ENCODE results near the gene CCDC69.

- TF ChIP-seq, protein P1, sequence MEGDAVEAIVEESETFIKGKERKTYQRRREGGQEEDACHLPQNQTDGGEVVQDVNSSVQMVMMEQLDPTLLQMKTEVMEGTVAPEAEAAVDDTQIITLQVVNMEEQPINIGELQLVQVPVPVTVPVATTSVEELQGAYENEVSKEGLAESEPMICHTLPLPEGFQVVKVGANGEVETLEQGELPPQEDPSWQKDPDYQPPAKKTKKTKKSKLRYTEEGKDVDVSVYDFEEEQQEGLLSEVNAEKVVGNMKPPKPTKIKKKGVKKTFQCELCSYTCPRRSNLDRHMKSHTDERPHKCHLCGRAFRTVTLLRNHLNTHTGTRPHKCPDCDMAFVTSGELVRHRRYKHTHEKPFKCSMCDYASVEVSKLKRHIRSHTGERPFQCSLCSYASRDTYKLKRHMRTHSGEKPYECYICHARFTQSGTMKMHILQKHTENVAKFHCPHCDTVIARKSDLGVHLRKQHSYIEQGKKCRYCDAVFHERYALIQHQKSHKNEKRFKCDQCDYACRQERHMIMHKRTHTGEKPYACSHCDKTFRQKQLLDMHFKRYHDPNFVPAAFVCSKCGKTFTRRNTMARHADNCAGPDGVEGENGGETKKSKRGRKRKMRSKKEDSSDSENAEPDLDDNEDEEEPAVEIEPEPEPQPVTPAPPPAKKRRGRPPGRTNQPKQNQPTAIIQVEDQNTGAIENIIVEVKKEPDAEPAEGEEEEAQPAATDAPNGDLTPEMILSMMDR (IDR thresholded peaks at IDR 0.05) = no peak
- no peak for TF ChIP-seq POLR2A (IDR thresholded peaks at IDR 0.05)
These were observed 46.7 kb upstream of the CCDC69 start for GRCh38 chr5:151270599-151270998.
